GM23338 (cell line): ENCODE measurements around the gene NID2.

Experiments
- CREB1 ChIP-seq: fragments of 250-450 bp; sonication (Bioruptor Pico); IDR thresholded peaks from 2 replicates; pipeline ENCODE4 v1.5.0; 2020; ENCODE audit warnings: low read depth, mild to moderate bottlenecking, moderate library complexity
- ETS1 ChIP-seq: IDR thresholded peaks from 2 replicates; pipeline ENCODE4 v1.6.1; 2016; ENCODE audit warnings: antibody characterized with exemption
- EZH2 ChIP-seq: fragments of 200-600 bp; sonication (generic); IDR thresholded peaks from one replicate; pipeline ENCODE4 v1.8.0; 2017; ENCODE audit warnings: antibody characterized with exemption, mild to moderate bottlenecking, low read depth; ENCODE audit not compliant: unreplicated experiment
- EZH2phosphoT487 ChIP-seq: fragments of 200-600 bp; sonication (generic); IDR thresholded peaks from one replicate; pipeline ENCODE4 v1.8.1; 2018; ENCODE audit warnings: antibody characterized with exemption; ENCODE audit not compliant: unreplicated experiment
- JUNB ChIP-seq: IDR thresholded peaks from one replicate; pipeline ENCODE4 v1.6.1; 2016; ENCODE audit warnings: antibody characterized with exemption; ENCODE audit not compliant: unreplicated experiment
- NANOG ChIP-seq: IDR thresholded peaks from 2 replicates; pipeline ENCODE4 v1.6.1; 2016; ENCODE audit warnings: antibody characterized with exemption, borderline replicate concordance
- POLR2AphosphoS5 ChIP-seq: IDR thresholded peaks from 2 replicates; pipeline ENCODE4 v1.6.1; 2016; ENCODE audit warnings: antibody characterized with exemption, low read depth
- ZNF114 ChIP-seq: fragments of 250-450 bp; sonication (Bioruptor Pico); IDR thresholded peaks from 2 replicates; pipeline ENCODE4 v1.5.0; 2020; ENCODE audit warnings: mild to moderate bottlenecking, moderate library complexity
- ZNF331 ChIP-seq: fragments of 250-450 bp; sonication (Bioruptor Pico); IDR thresholded peaks from 2 replicates; pipeline ENCODE4 v1.5.0; 2020; ENCODE audit warnings: low read depth, mild to moderate bottlenecking, moderate library complexity
- TF ChIP-seq, protein P1 (sequence below), 2 experiments: fragments of 200-600 bp in 1 of 2; sonication (generic) in 1 of 2; conservative IDR thresholded peaks; 2 replicates each; pipeline versions ENCODE4 v1.5.1 to v1.6.1; 2016 to 2017; ENCODE audit warnings: antibody characterized with exemption in 2 of 2, low read depth in 2 of 2, mild to moderate bottlenecking in 2 of 2, moderate library complexity in 1 of 2
- TF ChIP-seq, protein P2 (sequence below): IDR thresholded peaks from one replicate; pipeline ENCODE4 v1.6.1; 2018; ENCODE audit warnings: antibody characterized with exemption; ENCODE audit not compliant: unreplicated experiment
- TF ChIP-seq, protein P3 (sequence below): fragments of 250-450 bp; sonication (Bioruptor Pico); IDR thresholded peaks from 2 replicates; pipeline ENCODE4 v1.5.0; 2020; ENCODE audit warnings: mild to moderate bottlenecking, moderate library complexity

- TF ChIP-seq, protein P1, sequence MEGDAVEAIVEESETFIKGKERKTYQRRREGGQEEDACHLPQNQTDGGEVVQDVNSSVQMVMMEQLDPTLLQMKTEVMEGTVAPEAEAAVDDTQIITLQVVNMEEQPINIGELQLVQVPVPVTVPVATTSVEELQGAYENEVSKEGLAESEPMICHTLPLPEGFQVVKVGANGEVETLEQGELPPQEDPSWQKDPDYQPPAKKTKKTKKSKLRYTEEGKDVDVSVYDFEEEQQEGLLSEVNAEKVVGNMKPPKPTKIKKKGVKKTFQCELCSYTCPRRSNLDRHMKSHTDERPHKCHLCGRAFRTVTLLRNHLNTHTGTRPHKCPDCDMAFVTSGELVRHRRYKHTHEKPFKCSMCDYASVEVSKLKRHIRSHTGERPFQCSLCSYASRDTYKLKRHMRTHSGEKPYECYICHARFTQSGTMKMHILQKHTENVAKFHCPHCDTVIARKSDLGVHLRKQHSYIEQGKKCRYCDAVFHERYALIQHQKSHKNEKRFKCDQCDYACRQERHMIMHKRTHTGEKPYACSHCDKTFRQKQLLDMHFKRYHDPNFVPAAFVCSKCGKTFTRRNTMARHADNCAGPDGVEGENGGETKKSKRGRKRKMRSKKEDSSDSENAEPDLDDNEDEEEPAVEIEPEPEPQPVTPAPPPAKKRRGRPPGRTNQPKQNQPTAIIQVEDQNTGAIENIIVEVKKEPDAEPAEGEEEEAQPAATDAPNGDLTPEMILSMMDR (conservative IDR thresholded peaks at IDR 0.05; ENCODE audit: low read depth in 2 of 2) = no peak
- TF ChIP-seq, protein P2, sequence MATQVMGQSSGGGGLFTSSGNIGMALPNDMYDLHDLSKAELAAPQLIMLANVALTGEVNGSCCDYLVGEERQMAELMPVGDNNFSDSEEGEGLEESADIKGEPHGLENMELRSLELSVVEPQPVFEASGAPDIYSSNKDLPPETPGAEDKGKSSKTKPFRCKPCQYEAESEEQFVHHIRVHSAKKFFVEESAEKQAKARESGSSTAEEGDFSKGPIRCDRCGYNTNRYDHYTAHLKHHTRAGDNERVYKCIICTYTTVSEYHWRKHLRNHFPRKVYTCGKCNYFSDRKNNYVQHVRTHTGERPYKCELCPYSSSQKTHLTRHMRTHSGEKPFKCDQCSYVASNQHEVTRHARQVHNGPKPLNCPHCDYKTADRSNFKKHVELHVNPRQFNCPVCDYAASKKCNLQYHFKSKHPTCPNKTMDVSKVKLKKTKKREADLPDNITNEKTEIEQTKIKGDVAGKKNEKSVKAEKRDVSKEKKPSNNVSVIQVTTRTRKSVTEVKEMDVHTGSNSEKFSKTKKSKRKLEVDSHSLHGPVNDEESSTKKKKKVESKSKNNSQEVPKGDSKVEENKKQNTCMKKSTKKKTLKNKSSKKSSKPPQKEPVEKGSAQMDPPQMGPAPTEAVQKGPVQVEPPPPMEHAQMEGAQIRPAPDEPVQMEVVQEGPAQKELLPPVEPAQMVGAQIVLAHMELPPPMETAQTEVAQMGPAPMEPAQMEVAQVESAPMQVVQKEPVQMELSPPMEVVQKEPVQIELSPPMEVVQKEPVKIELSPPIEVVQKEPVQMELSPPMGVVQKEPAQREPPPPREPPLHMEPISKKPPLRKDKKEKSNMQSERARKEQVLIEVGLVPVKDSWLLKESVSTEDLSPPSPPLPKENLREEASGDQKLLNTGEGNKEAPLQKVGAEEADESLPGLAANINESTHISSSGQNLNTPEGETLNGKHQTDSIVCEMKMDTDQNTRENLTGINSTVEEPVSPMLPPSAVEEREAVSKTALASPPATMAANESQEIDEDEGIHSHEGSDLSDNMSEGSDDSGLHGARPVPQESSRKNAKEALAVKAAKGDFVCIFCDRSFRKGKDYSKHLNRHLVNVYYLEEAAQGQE = no peak
- TF ChIP-seq EZH2phosphoT487 (no peak), CREB1 (no peak), NANOG (no peak), POLR2AphosphoS5 (no peak), EZH2 (no peak), ZNF114 (CRISPR knock-in tag) (no peak), ZNF331 (CRISPR knock-in tag) (no peak), JUNB (no peak), ETS1 (no peak)
- TF ChIP-seq, protein P3, sequence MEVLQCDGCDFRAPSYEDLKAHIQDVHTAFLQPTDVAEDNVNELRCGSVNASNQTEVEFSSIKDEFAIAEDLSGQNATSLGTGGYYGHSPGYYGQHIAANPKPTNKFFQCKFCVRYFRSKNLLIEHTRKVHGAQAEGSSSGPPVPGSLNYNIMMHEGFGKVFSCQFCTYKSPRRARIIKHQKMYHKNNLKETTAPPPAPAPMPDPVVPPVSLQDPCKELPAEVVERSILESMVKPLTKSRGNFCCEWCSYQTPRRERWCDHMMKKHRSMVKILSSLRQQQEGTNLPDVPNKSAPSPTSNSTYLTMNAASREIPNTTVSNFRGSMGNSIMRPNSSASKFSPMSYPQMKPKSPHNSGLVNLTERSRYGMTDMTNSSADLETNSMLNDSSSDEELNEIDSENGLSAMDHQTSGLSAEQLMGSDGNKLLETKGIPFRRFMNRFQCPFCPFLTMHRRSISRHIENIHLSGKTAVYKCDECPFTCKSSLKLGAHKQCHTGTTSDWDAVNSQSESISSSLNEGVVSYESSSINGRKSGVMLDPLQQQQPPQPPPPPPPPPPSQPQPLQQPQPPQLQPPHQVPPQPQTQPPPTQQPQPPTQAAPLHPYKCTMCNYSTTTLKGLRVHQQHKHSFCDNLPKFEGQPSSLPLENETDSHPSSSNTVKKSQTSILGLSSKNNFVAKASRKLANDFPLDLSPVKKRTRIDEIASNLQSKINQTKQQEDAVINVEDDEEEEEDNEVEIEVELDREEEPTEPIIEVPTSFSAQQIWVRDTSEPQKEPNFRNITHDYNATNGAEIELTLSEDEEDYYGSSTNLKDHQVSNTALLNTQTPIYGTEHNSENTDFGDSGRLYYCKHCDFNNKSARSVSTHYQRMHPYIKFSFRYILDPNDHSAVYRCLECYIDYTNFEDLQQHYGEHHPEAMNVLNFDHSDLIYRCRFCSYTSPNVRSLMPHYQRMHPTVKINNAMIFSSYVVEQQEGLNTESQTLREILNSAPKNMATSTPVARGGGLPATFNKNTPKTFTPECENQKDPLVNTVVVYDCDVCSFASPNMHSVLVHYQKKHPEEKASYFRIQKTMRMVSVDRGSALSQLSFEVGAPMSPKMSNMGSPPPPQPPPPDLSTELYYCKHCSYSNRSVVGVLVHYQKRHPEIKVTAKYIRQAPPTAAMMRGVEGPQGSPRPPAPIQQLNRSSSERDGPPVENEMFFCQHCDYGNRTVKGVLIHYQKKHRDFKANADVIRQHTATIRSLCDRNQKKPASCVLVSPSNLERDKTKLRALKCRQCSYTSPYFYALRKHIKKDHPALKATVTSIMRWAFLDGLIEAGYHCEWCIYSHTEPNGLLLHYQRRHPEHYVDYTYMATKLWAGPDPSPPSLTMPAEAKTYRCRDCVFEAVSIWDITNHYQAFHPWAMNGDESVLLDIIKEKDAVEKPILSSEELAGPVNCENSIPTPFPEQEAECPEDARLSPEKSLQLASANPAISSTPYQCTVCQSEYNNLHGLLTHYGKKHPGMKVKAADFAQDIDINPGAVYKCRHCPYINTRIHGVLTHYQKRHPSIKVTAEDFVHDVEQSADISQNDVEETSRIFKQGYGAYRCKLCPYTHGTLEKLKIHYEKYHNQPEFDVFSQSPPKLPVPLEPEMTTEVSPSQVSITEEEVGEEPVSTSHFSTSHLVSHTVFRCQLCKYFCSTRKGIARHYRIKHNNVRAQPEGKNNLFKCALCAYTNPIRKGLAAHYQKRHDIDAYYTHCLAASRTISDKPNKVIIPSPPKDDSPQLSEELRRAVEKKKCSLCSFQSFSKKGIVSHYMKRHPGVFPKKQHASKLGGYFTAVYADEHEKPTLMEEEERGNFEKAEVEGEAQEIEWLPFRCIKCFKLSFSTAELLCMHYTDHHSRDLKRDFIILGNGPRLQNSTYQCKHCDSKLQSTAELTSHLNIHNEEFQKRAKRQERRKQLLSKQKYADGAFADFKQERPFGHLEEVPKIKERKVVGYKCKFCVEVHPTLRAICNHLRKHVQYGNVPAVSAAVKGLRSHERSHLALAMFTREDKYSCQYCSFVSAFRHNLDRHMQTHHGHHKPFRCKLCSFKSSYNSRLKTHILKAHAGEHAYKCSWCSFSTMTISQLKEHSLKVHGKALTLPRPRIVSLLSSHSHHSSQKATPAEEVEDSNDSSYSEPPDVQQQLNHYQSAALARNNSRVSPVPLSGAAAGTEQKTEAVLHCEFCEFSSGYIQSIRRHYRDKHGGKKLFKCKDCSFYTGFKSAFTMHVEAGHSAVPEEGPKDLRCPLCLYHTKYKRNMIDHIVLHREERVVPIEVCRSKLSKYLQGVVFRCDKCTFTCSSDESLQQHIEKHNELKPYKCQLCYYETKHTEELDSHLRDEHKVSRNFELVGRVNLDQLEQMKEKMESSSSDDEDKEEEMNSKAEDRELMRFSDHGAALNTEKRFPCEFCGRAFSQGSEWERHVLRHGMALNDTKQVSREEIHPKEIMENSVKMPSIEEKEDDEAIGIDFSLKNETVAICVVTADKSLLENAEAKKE = no peak
Measured at GRCh38 chr14:52094546-52095271, 25.9 kb upstream of the NID2 start.
